GM06990 (cell line): ENCODE data around the gene CCSER1.
"Not testable (repeated sequence)": the region's sequence is repeated elsewhere in the genome, so short reads cannot be mapped to it uniquely, and the experiment has no call there.

Experiments
- DNase-seq: peaks from one replicate; pipeline ENCODE4 v3.0.0-alpha.2; 2011; ENCODE audit not compliant: insufficient read length; ENCODE audit errors: extremely low read depth
- H3K27me3 ChIP-seq: replicated peaks from 2 replicates; pipeline ENCODE4 v1.6.0; 2011; ENCODE audit warnings: low read length; ENCODE audit not compliant: control insufficient read depth, insufficient read depth
- H3K36me3 ChIP-seq: 2 replicates; pipeline ENCODE4 v1.5.1; 2011; ENCODE audit warnings: low read length; ENCODE audit not compliant: control insufficient read depth, insufficient read depth
- H3K4me3 ChIP-seq: replicated peaks from 2 replicates; pipeline ENCODE4 v1.5.1; 2011; ENCODE audit warnings: low read depth, mild to moderate bottlenecking, control low read depth, low read length
- TF ChIP-seq, protein P1 (sequence below): IDR thresholded peaks from 2 replicates; pipeline ENCODE4 v1.5.1; 2011; ENCODE audit warnings: low read length, control low read depth, mild to moderate bottlenecking, inconsistent platforms; ENCODE audit not compliant: insufficient read depth, poor library complexity, severe bottlenecking

Gene CCSER1

DNA sequence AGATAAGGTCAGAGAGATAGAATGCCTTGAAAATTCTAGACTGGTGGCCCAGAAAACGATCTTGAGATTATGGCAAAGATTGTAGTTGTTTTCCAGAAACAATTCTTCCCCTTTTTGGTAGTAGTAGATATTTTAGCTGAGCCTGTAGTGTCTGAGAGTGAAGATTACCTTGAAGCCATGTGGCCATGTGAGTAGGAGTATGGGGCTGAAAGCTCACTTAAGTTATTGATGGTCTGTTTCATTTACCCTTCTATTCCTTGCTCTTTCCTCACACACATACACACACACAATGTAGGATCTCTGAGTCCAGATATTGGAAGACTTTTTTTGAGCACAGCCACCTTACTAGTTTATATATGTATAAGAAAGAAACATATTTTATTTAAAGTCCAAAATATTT lies 1234.9 kb downstream of the CCSER1 start:
- no peaks in the 10 kb centered on the region for H3K36me3 ChIP-seq
- no peaks in the 10 kb centered on the region for H3K27me3 ChIP-seq
- TF ChIP-seq, protein P1, sequence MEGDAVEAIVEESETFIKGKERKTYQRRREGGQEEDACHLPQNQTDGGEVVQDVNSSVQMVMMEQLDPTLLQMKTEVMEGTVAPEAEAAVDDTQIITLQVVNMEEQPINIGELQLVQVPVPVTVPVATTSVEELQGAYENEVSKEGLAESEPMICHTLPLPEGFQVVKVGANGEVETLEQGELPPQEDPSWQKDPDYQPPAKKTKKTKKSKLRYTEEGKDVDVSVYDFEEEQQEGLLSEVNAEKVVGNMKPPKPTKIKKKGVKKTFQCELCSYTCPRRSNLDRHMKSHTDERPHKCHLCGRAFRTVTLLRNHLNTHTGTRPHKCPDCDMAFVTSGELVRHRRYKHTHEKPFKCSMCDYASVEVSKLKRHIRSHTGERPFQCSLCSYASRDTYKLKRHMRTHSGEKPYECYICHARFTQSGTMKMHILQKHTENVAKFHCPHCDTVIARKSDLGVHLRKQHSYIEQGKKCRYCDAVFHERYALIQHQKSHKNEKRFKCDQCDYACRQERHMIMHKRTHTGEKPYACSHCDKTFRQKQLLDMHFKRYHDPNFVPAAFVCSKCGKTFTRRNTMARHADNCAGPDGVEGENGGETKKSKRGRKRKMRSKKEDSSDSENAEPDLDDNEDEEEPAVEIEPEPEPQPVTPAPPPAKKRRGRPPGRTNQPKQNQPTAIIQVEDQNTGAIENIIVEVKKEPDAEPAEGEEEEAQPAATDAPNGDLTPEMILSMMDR, result no peak
- no peak for DNase-seq
- no peak overlapping the region for H3K4me3 ChIP-seq

- DNase-seq, result no peak
- Histone ChIP-seq H3K4me3 (no peak overlapping the region), H3K27me3 (no peaks in the 10 kb centered on the region), H3K36me3 (no peaks in the 10 kb centered on the region)
- TF ChIP-seq, protein P1, result no peak
These were observed 1239.4 kb downstream of the CCSER1 start for GRCh38 chr4:91366554-91366953.

- H3K36me3 ChIP-seq, result no peaks in the 10 kb centered on the region
- no peak for DNase-seq
- H3K27me3 ChIP-seq, result no peaks in the 10 kb centered on the region
- TF ChIP-seq, protein P1, result no peak
- no peak overlapping the region for H3K4me3 ChIP-seq
These were observed 1241.9 kb downstream of the CCSER1 start for GRCh38 chr4:91369116-91369515.

DNA sequence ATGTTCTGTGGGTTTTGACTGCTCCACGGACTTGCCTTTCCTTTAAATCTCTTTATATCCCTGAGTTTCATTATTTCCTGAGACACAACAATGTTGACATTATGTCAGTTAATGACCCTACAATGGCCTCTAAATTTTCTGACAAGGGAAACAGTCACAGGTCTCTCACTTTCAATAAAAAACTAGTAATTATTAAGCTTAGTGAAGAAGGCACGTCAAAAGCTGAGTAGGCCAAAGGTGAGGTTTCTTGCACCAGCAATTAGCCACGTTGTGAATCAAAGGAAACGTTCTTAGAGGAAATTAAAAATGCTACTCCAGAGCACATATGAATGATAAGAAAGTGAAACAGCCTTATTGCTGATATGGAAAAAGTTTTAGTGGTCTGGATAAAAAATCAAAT lies 1246.4 kb downstream of the CCSER1 start:
- TF ChIP-seq, protein P1, result no peak
- no peak for DNase-seq
- H3K36me3 ChIP-seq, result no peaks in the 10 kb centered on the region
- no peak overlapping the region for H3K4me3 ChIP-seq
- H3K27me3 ChIP-seq, result no peaks in the 10 kb centered on the region

GRCh38 chr4:91405431-91405830 lies 1278.2 kb downstream of the CCSER1 start:
- not testable (repeated sequence) for H3K4me3 ChIP-seq, H3K36me3 ChIP-seq, DNase-seq, H3K27me3 ChIP-seq

DNA sequence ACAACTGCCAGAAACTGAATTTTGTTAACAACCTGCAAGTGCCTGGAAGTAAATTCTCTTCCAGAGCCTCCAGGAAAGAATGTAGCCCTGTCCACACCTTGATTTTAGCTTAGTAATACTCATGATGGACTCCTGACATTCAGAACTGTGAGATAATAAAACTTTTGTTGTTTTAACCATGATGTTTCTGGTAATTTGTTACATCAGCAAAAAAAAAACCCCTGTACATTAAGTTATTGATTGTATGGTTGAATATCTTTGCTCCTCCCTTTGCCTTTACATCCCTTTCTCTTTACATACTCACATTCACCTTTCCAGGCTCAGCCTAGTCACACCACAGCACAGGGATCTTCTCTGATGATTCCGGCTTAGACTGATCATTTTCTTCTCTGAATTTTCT lies 1294.8 kb downstream of the CCSER1 start:
- no peak for DNase-seq
- Histone ChIP-seq H3K36me3 (no peaks in the 10 kb centered on the region), H3K4me3 (no peak overlapping the region), H3K27me3 (no peaks in the 10 kb centered on the region)
- TF ChIP-seq, protein P1, result no peak
